ENCODE measurements around the gene CRY1.

Gene CRY1

DNA sequence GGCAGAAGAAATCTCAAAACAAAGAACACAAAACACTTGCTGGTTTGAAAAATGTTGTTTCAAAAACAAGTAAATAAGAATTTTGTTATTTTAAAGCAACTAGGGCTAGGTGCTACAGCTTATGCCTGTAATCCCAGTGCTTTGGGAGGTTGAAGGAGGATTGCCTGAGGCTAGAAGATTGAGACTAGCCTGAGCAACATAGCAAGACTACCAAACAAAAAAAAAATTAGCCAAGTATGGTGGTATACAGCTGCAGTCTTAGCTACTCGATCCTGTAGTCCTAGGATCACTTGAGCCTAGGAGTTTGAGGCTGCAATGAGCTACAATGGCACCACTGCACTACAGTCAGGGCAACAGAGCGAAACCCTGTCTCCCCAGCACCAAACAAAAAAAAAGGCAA lies 73.8 kb downstream of the CRY1 start:
- Histone ChIP-seq H3F3A (ENCODE audit: low read depth) (no peaks in the 10 kb centered on the region), H3K27me3 (ENCODE audit: insufficient read depth, low read length, poor library complexity, severe bottlenecking) (no peaks in the 10 kb centered on the region), H3K9ac (ENCODE audit: low read depth, low read length, poor library complexity, severe bottlenecking) (no peak overlapping the region), H3K4me2 (ENCODE audit: low read depth, low read length, poor library complexity, severe bottlenecking) (no peak overlapping the region), H2AFZ (ENCODE audit: low read length) (no peak overlapping the region), H3K79me2 (ENCODE audit: insufficient read depth, low read length) (no peaks in the 10 kb centered on the region), H3K4me1 (ENCODE audit: insufficient read depth, low read length, poor library complexity, severe bottlenecking) (no peaks in the 10 kb centered on the region), H3K9me3 (ENCODE audit: insufficient read depth, low read depth, low read length) (no peaks in the 10 kb centered on the region), H3K4me3 (ENCODE audit: low read length, poor library complexity, severe bottlenecking) (no peak overlapping the region), H4K20me1 (ENCODE audit: insufficient read depth, low read length, poor library complexity, severe bottlenecking) (no peaks in the 10 kb centered on the region), H3K36me3 (ENCODE audit: insufficient read depth, low read length) (peaks cover 40% of the 10 kb centered on the region; the same call in 1 of the 2 replicates), H3K9me2 (replicated peaks; ENCODE audit: low read depth, low read length) (no peaks in the 10 kb centered on the region)
- no peak for TF ChIP-seq EZH2phosphoT487 (IDR thresholded peaks at IDR 0.05; ENCODE audit: borderline replicate concordance)
- TF ChIP-seq, protein P1, sequence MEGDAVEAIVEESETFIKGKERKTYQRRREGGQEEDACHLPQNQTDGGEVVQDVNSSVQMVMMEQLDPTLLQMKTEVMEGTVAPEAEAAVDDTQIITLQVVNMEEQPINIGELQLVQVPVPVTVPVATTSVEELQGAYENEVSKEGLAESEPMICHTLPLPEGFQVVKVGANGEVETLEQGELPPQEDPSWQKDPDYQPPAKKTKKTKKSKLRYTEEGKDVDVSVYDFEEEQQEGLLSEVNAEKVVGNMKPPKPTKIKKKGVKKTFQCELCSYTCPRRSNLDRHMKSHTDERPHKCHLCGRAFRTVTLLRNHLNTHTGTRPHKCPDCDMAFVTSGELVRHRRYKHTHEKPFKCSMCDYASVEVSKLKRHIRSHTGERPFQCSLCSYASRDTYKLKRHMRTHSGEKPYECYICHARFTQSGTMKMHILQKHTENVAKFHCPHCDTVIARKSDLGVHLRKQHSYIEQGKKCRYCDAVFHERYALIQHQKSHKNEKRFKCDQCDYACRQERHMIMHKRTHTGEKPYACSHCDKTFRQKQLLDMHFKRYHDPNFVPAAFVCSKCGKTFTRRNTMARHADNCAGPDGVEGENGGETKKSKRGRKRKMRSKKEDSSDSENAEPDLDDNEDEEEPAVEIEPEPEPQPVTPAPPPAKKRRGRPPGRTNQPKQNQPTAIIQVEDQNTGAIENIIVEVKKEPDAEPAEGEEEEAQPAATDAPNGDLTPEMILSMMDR (conservative IDR thresholded peaks at IDR 0.05; ENCODE audit: low read length): no peak

DNA sequence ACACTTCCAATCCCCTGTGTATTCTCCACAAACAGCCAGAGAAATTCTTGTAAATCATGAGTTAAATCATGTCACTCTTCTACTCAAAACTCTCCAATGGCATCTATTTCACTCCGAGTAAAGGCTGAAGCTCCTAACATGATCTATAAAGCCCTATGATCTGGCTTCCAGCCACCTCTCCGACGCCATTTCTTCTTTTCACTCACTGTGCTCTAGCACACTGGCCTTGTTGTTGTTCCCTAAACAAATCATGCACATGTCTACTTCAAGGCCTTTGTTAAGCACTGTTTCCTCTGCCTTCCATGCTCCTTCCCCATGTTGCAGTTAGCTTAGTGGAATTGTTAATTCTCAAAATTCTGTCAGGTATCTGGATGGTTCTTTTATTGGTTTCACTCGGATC lies 76.3 kb downstream of the CRY1 start:
- no peaks in the 10 kb centered on the region for H3K27me3 ChIP-seq (ENCODE audit: insufficient read depth, low read length, poor library complexity, severe bottlenecking)
- H3K9me3 ChIP-seq (ENCODE audit: insufficient read depth, low read depth, low read length): no peaks in the 10 kb centered on the region
- peaks cover 40% of the 10 kb centered on the region; the same call in 1 of the 2 replicates for H3K36me3 ChIP-seq (ENCODE audit: insufficient read depth, low read length)
- no peak overlapping the region for H2AFZ ChIP-seq (ENCODE audit: low read length)
- TF ChIP-seq, protein P1 (conservative IDR thresholded peaks at IDR 0.05; ENCODE audit: low read length): no peak
- TF ChIP-seq EZH2phosphoT487 (IDR thresholded peaks at IDR 0.05; ENCODE audit: borderline replicate concordance): no peak
- no peak overlapping the region for H3K4me2 ChIP-seq (ENCODE audit: low read depth, low read length, poor library complexity, severe bottlenecking)
- H3K4me1 ChIP-seq (ENCODE audit: insufficient read depth, low read length, poor library complexity, severe bottlenecking): no peaks in the 10 kb centered on the region
- no peaks in the 10 kb centered on the region for H4K20me1 ChIP-seq (ENCODE audit: insufficient read depth, low read length, poor library complexity, severe bottlenecking)
- no peaks in the 10 kb centered on the region for H3K9me2 ChIP-seq (replicated peaks; ENCODE audit: low read depth, low read length)
- H3F3A ChIP-seq (ENCODE audit: low read depth): no peaks in the 10 kb centered on the region
- no peak overlapping the region for H3K9ac ChIP-seq (ENCODE audit: low read depth, low read length, poor library complexity, severe bottlenecking)
- no peak overlapping the region for H3K4me3 ChIP-seq (ENCODE audit: low read length, poor library complexity, severe bottlenecking)
- H3K79me2 ChIP-seq (ENCODE audit: insufficient read depth, low read length): no peaks in the 10 kb centered on the region

DNA sequence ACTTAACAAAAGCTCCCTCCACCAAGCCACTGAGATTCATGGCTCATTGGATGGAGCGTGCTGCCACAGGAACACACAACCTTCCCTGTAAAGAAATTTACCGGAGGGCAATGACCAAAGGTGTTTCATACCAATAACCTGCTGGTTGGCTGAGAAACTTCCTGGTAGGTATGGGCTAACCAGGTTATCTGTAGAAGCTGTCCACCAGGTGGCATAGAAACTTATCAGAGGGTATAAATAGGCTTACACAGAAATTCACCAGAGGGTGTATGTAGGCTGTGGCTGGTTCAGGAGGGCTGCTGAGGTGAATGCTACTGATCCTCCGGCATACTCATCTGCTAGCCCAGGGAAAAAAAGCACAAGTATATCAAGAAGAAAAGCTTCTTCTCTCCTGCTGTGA lies 79.3 kb downstream of the CRY1 start:
- H3K36me3 ChIP-seq (ENCODE audit: insufficient read depth, low read length): peaks cover 19% of the 10 kb centered on the region; the same call in 1 of the 2 replicates
- no peak overlapping the region for H3K4me2 ChIP-seq (ENCODE audit: low read depth, low read length, poor library complexity, severe bottlenecking)
- no peaks in the 10 kb centered on the region for H4K20me1 ChIP-seq (ENCODE audit: insufficient read depth, low read length, poor library complexity, severe bottlenecking)
- H3K4me1 ChIP-seq (ENCODE audit: insufficient read depth, low read length, poor library complexity, severe bottlenecking): no peaks in the 10 kb centered on the region
- H3K4me3 ChIP-seq (ENCODE audit: low read length, poor library complexity, severe bottlenecking): no peak overlapping the region
- H2AFZ ChIP-seq (ENCODE audit: low read length): no peak overlapping the region
- H3K9ac ChIP-seq (ENCODE audit: low read depth, low read length, poor library complexity, severe bottlenecking): no peak overlapping the region
- H3K9me3 ChIP-seq (ENCODE audit: insufficient read depth, low read depth, low read length): no peaks in the 10 kb centered on the region
- no peaks in the 10 kb centered on the region for H3K79me2 ChIP-seq (ENCODE audit: insufficient read depth, low read length)
- TF ChIP-seq, protein P1 (conservative IDR thresholded peaks at IDR 0.05; ENCODE audit: low read length): peak; percentile 25; the same call in 1 of the 2 replicates
- TF ChIP-seq EZH2phosphoT487 (IDR thresholded peaks at IDR 0.05; ENCODE audit: borderline replicate concordance): no peak
- H3K27me3 ChIP-seq (ENCODE audit: insufficient read depth, low read length, poor library complexity, severe bottlenecking): no peaks in the 10 kb centered on the region
- no peaks in the 10 kb centered on the region for H3F3A ChIP-seq (ENCODE audit: low read depth)
- no peaks in the 10 kb centered on the region for H3K9me2 ChIP-seq (replicated peaks; ENCODE audit: low read depth, low read length)
